Activated CD8-positive, alpha-beta memory T cell treated with anti-CD3 and anti-CD28 coated beads, Interleukin-2, amount 50 U/mL, for 24 hours (primary cell): ENCODE data around the gene NEK9.
"Not testable (repeated sequence)": the region's sequence is repeated elsewhere in the genome, so short reads cannot be mapped to it uniquely, and the experiment has no call there.

Source experiments
- DNase-seq: peaks from one replicate; pipeline ENCODE4 v3.0.0-alpha.2; 2020; ENCODE audit errors: extremely low read depth

The NEK9 gene

DNA sequence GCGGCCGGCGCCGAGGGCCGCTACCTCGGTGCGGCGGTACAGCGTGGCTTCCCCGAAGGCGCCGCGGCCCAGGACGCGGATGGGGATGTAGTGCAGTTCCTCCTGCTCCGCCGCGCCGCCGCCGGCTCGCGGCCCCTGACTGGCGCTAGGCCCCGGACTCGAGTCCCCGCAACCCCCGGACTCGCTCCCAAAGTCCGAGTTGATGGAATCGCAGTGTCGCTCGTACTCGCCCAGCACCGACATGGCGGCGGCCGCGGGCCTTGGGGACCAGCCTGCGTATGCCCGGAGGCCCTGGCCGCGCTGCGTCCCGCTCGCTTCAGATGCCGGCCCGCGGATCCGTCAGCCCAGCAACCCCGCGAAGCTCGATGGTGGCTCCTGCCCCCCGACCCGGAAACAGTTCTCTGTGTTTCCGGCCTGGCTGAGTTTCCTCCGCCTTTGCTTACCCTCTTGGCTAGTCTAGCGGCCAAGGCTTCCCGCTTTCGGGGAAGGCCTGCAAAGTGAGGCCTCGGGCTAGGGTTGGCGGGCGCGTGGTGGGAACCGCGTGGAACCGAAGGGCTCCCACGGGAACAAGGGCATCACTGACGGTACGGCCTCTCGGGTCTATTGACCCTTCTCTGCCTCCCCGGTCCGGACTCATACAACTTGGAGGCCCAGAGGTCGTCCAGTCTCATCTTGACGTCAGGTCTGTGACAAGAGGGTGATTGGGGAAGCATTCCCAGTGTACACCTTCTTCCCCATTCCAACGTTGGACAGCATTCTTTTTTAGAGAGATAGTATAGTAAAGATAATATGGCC lies at the start of gene NEK9:
TSS of gene NEK9 (minus strand) at position 370 of the 795 bp plus-strand sequence. CDS start at position 243, 127 bp downstream.
- DNase-seq, result peak; percentile 76

DNA sequence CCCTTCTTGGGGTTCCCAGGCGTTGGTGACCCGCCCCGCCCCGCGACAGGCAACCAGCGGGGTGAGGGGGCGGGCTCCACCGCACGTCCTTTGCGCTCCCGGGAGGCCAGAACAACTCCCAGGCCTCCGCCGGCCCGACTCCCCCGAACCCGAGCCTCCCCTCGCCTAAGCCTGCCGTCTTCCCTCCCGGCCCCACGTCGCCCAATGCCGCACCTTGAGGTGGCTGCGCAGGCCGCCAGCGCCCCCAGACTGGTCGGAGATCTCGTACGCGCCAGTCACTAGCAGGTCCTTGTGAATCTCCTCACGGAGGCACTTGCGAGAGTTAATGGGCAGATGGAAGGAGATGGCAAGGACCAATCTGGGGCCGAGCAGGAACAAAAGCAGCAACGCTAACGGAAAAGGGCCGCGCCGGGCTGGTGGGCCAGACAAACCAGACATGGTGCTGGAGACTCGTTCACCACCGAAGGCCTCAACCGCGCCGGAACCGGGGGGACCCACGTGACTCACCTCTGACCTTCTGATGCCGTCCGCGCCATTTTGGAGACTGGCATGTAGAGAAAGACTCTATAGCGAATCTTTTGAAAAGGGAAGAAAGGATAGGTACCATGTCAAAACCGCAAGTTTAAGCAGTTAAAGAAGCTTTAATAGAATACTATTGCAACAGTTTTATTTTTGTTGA lies 49.4 kb upstream of the NEK9 start, which contains the start of gene TMED10:
TSS of gene TMED10 (minus strand) at position 471 of the 679 bp plus-strand sequence. CDS start at position 438, 33 bp downstream.
- peak; percentile 83 for DNase-seq

DNA sequence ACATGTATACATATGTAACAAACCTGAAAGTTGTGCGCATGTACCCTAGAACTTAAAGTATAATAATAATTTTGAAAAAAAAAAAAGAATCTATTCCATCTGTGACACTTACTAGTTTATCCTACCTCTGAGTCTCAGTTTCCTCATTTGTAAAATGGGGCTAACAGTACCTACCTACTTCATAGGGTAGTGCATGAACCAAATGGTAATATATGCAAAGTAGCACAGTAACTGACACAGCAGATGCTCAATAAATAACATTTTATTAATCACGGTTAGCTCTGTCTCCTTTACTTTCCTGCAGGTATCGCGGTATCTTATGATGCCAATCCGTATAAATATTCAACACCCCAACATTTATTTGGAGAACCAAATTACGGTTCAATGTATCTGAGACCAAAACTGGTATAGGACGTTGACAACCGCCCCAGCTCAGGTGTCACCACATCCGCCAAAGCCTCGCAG lies 48.9 kb upstream of the NEK9 start:
- peak; percentile 58 for DNase-seq

DNA sequence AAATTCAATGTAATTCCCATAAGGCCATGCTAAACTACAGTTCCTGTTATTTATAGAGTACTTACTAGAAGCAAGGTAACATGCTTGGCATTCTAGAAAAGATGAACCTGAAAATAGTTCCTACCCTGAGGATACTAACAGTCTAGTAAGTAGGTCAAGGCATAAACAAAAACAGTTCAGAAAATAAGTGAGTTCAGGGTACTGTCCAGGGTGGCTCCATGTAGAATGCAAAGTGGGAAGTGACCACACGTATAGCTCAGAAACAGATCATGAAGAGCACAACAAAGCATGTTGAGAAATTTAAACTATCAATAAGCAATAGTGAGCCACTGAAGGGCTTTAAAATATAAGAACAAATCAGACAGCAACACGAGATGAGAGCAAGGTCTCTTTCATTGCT lies 47.2 kb upstream of the NEK9 start:
- DNase-seq, result no peak

DNA sequence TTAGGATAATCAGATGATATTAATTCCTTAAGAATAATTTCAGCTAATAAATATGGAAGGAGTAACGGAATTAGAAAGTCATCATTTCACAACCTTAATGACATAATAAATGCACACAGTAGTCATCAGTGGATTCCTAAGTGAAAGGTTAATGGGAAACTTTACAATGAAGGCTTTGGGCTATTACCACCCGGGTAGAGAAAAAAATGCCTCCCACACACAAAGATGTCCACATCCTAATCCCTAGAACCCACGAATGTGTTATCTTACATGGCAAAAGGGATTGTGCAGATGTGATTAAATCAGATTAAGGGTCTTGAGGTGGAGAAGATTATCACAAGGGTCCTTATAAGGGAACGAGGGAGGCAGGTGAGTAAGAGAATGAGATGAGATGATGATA lies 43.9 kb upstream of the NEK9 start:
- no peak for DNase-seq

DNA sequence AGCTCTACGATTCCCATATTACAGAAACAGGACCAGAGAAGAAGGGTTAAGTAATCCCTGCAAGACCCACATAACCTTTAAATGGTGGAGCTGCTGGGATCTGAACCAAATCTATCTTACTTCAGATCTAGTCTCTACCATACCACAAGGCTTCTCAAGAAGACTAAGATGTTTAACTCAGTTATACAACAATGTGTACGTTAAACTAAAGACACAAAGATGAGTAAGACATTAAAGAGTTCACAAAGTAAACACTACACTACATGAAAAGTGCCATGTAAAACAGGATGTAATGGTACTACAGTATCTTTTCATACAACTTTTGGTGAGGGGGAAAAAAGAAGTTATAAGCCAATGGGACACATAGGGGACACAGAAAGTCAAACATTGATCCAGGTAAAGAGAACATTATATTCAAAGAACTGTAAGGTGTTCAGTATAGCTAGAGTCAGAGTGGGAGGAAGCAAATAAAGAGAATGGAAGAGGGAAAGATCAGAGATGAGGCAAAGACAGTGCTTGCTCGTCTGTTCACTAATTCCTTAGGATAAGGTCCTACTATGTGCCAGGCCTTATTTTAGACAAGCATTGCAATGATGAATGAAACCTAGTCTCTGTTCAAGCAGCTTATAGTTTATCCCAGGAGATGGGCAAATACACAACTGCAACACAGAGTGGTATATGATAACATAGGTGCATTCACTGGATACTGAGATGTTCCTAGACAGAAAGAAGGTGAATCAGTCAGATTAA lies 41.9 kb upstream of the NEK9 start:
- DNase-seq, result no peak

DNA sequence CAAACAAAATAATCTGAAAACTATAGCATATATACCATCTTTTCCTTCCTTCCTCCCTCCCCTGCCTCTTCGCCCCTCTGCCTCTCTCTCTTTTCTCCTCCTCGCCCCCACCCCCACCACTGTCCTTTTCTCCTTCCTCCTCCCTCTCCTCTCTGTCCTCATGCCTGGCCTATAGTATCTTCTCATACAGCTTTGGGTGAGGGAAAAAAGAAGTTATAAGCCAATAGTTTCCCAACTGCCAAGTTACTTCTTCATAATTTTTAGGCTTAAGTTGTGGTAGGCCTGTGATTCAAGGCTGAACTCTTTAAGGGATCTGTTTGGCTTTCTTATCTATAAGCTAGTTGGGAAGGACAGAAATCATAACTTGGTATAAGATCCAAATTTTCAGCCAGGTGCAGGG lies 40.5 kb upstream of the NEK9 start:
- no peak for DNase-seq

DNA sequence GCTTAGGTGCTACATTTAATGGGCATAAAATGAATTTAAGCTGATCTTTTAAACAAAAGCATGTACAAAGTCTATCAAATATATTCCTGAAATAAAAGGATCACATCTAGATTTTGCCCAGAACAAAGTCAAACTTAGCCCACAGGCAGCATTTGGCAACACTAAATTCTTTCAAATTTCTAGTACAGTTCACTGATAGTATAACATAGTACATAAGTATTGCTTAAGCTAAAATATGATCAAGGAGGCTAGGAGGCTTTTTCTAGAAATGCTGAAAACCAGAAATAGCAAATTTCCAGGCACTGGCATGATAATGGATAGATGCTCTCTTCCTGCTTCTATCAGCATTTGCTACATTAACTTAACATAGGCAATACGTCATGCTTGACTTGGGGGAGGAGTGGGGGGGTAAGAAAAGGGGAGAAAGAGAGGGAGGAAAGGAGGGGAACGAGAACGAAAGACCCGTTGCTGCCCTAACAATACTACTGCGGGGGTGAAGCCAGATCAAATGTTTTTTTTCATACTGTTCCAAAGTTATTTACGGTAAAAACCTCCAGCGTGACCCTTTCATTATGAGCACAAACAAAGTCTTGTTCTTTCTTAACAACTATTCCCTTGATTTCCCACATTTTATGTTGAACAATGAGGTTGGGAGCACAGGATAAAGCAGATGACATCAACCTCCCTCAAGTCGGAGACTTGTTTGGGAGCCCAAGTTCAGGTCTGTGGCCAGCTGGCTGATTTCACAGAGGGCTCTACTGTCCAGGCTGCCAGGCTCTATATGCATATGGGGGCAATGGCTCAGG lies 38.9 kb upstream of the NEK9 start:
- no peak for DNase-seq

DNA sequence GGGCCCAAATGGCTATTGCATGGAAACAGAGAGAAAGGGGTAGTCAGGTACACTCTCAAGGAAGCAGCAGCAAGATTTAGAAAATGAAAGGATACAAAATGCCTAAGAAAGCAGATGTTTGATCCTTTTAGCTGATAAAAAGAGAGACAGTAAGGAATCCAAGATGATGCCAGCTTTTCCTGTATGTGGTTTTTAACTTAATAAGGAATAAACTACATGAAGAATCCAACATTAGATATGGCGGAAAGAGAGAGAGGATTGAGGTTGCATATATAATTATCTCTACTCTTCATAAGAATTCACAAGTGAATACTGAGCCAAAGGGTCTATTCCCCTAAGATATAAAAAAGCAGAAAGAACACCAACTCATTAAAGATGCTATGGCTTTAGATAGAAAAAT lies 38.0 kb upstream of the NEK9 start:
- DNase-seq, result no peak

DNA sequence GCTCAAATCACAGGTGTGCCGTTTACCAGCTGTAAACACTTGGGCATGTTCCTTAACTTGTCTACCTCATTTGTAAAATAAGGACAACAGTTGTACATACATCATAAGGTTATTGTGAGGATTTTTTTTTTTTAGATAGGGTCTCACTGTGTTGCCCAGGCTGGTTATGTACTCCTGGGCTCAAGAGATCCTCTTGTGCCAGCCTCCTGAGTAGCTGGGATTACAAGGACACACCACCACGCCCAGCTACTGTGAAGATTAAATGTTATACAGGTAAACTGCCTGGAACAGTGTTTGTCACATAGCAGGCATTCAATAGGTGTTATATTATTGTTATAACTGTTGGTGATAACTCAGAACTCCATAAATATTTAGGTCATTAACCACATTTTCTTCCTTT lies 36.8 kb upstream of the NEK9 start:
- no peak for DNase-seq

DNA sequence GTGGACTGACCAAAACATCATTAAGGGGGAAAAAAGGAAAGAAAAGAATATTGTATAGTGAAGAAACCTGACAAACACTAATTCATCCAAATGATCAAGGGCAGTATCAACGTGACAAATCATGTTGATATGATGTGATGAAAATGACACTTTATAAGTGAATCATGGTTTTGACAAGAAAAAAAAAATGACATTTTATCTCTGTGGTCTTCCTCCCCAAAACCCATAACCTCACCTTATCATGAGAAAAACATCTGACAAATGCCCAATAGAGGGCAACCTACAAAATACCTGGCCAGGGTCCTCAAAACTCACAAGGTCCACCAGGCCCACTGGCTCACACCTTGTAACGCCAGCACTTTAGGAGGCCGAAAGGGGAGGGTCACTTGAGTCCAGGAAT lies 35.8 kb upstream of the NEK9 start:
- no peak for DNase-seq

DNA sequence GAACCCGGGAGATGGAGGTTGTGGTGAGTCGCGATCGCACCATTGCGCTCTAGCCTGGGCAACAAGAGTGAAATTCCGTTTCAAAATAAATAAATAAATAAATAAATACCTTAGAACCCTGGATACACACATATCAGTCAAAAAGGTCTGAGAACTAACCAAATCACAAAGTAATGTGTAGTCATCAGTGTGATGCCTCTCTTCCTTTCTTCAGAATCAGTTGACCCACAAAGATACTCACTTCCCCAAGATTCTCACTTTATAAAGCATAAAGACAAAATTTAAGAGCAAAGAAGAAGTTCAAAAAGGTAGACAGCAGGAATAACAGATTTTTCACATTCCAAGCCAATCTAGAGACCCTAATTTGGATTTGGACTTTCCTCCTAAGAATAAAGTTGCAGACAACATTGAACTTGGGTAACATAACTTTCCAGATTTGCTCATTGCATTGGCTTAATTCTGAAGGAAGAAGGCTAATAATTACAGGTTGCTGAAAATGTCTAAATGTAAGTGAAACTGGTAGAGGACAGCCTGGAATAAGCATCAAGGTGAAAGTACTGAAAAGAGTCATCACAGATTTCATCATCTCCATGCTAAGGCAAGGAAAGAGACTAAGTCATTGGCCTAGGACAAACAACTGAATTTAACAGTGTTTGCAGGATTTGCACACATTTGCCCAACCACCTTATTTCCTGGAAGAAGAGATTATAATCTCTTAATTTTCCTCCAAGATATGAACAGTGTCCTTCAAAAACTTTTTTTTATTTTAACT lies 32.2 kb upstream of the NEK9 start:
- DNase-seq, result no peak

DNA sequence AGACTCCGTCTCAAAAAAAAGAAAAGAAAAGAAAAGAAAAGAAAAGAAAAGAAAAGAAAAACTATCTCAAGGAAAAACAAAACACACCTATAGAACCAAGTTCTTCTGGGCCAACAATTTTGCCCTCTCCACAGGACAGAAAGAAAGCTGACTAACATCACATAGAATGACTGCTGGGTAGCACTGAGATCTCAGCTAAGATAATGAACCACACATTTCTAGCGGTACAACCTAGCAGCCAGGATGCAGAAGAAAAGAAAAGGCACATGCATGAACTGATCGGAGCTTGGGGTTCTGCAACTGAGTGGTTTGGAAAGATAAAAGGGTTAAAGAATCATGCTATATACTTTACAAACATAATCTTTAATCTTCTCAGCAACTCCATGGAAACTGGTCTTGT lies 30.1 kb upstream of the NEK9 start:
- DNase-seq, result no peak

DNA sequence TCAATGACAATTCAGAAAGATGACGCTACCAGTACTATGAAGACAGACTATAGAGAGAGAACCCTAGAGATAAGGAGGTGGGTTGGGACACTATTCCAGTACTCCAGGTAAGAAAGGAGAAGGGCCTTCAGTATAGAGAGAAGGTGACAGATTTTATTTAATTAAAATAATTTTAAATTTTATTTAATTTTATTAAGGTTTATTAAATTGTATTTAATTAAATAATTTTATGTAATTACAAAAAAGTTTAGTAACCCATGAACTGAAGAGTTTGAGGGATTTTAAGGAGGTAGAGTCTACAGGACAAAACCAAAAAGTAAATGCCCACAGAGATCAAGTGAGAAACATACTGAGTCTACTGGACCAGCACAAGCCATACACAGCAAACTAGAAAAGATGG lies 29.3 kb upstream of the NEK9 start:
- DNase-seq, result no peak

DNA sequence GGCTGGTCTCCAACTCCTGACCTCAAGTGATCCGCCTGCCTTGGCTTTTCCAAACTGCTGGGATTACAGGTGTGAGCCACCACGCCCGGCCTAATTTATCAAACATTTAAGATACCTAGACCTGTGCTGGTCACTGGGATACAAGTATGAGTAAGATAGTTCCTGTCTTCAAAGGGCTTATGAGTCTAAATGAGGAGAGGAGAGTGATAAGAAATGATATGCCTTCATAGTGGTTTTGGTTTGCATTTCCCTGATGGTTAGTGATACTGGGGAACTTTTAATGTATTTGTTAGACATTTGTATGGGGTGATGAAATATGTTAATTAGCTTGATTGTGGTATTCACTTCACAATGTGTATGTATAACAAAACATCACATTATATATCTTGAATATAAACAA lies 28.3 kb upstream of the NEK9 start:
- DNase-seq, result no peak

DNA sequence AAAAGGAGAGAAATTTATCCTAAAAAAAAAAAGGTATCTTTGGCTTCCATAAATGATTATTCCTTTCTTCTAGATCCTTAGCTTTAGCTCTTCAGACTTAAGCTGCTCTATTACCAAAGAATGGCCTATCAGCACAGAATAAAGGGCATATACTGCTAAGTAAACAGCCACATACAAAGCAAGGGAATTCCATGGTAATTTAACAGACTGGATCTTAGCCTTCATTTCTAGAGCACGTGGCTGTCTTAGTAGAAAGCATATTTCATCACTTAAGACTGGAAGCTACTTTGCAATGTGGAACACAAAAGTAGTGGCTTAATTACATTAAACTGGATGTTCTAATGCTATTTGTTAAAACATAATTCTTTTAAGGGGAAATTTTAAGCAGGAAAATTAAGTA lies 26.4 kb upstream of the NEK9 start:
- no peak for DNase-seq

DNA sequence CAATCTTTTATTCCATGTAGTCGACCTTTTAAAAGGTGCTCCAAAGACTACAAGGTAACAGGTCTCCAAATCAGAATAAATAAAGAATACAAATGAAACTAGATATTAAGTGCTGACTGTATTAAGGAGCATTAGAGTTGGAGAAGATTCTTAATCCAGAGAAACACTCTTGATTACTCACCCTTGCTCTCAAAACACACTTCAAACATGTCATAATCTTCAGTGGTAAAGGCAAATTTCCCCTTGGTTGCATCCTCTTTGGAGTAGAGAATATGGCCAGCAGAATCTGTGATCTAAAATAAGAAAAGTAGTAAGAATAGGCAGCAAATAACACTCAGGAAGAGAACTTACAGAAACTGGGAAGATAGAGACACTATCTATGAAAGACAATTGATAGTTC lies 25.0 kb upstream of the NEK9 start:
- DNase-seq, result no peak

DNA sequence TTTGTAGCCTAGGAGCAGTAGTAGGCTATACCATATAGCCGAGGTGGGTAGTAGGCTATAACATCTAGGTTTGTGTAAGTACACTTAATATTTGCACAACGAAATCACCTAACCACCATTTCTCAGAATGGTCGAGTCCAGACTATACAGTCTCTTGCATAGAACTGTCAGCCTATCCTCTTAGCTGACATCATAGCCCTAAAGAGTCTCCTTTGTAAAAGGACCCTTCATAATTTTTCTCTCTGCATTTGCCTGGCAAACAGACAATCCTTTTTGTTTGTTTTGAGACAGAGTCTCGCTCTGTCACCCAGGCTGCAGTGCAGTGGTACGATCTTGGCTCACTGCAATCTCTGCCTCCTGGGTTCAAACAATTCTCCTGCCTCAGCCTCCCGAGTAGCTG lies 23.8 kb upstream of the NEK9 start:
- DNase-seq, result not testable (repeated sequence)

DNA sequence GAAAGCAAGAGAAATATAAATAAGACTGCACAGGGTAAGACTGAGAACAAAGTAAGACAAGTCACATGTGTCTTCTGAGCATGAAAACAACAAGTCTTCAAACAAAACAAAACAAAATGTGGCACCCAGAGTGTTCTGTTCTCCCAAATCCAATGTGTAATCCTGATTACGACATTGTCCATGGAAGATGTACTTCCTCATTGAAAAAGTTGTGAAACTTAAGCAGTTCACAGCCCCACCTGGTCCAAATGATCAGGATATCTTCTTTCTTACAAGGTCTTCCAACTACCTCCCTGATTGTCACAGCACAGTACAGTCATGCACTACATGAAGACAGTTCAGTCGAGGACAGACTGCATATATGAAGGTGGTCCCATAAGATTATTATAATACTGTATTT lies 23.3 kb upstream of the NEK9 start:
- DNase-seq, result no peak

DNA sequence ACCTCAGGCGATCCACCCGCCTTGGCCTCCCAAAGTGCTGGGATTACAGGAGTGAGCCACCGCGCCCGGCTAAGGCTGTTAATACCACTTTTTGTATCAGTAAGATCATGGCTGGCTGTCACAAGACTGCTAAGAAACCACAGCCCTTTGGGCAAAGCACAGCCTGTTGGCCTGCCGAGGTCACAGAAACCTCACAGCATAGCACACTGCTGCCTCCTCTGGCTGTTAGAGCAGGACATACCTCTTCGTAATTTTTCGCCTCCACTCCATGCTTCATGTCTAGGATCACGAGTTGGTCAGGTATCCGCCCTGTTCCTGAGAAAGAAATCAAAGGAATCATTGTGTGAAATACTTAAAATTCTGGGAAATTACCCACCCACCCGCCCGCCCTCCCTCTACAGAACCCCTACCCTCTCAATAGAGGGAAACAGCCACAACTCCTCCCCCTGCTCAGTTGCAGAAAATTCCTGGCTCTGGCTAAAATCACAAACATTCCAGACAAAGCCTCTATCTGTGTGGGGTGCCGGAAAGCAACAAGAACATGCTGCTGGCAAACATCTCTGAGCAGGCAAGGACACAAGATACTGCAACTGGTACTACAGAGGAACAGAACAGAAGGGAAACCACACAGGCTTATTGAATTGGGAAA lies 20.7 kb upstream of the NEK9 start:
- DNase-seq, result no peak
